Testis (tissue), 3 donors: ENCODE data around the gene CXCL12. TPM values are rescaled to one million over a fixed set of nuclear protein-coding genes. Genes with fewer than 3 reads are reported as not detected.

ENCODE experiments used
- DNase-seq: peaks from one replicate; pipeline ENCODE4 v3.0.0-alpha.2; 2019
- H3K27ac ChIP-seq, 2 donors: fragments of 200-600 bp; sonication (generic); one replicate each; pipeline ENCODE4 v1.5.1; 2019
- H3K27me3 ChIP-seq: fragments of 200-600 bp; sonication (generic); one replicate; pipeline ENCODE4 v1.5.1; 2019
- H3K36me3 ChIP-seq: fragments of 200-600 bp; sonication (generic); one replicate; pipeline ENCODE4 v1.5.1; 2017; ENCODE audit warnings: low read depth; ENCODE audit errors: missing control alignments
- H3K4me1 ChIP-seq: fragments of 200-600 bp; sonication (generic); one replicate; pipeline ENCODE4 v1.5.1; 2019
- H3K4me3 ChIP-seq, 2 donors: fragments of 200-600 bp; sonication (generic); one replicate each; pipeline ENCODE4 v1.5.1; 2017 to 2019
- H3K9me3 ChIP-seq: fragments of 200-600 bp; sonication (generic); one replicate; pipeline ENCODE4 v1.5.1; 2017
- CTCF ChIP-seq, 3 experiments: fragments of 450-650 bp in 2 of 3; fragments of 200-600 bp in 1 of 3; sonication (generic) in 1 of 3; IDR thresholded peaks; one replicate each; pipeline ENCODE4 v1.5.1; 2016 to 2019; ENCODE audit warnings: antibody characterized with exemption in 3 of 3, mild to moderate bottlenecking in 2 of 3, moderate library complexity in 1 of 3
- POLR2A ChIP-seq: fragments of 450-650 bp; IDR thresholded peaks from one replicate; pipeline ENCODE4 v1.6.1; 2017; ENCODE audit warnings: antibody characterized with exemption, mild to moderate bottlenecking, moderate library complexity
- WGBS, 2 donors: methylation state at CpG; one replicate each; pipeline ENCODE4 v1.1.5; 2018; 5-methylcytosine and 5-hydroxymethylcytosine counted together
- intact Hi-C: fragments of 100-400 bp; cut with DNase I; formaldehyde crosslinking; loops from one replicate; pipeline ENCODE4 v1.15.1; 2023; ENCODE audit warnings: low total_unique reads
- polyA plus RNA-seq: library from polyadenylated mRNA; stranded (reverse); fragments of 350-450 nt; fragmentation: Illumina TruSeq; extraction: RNeasy Lipid Tissue Mini Kit (QIAGEN cat#74804); gene quantifications from one replicate; pipeline ENCODE4 v1.2.3, GENCODE V29; 2014; ENCODE audit warnings: low read depth, low replicate concordance; ENCODE audit not compliant: insufficient read depth
- total RNA-seq, 2 donors: library from RNA; depleted of rRNA; stranded (reverse); fragments of >200 nt; gene quantifications; one replicate each; pipeline ENCODE4 v1.2.3, GENCODE V29; 2016

The CXCL12 gene
- total and polyA plus RNA-seq, 3 donors from 2014 or later: 9.8 to 87.7 (median 12.0) TPM

DNA sequence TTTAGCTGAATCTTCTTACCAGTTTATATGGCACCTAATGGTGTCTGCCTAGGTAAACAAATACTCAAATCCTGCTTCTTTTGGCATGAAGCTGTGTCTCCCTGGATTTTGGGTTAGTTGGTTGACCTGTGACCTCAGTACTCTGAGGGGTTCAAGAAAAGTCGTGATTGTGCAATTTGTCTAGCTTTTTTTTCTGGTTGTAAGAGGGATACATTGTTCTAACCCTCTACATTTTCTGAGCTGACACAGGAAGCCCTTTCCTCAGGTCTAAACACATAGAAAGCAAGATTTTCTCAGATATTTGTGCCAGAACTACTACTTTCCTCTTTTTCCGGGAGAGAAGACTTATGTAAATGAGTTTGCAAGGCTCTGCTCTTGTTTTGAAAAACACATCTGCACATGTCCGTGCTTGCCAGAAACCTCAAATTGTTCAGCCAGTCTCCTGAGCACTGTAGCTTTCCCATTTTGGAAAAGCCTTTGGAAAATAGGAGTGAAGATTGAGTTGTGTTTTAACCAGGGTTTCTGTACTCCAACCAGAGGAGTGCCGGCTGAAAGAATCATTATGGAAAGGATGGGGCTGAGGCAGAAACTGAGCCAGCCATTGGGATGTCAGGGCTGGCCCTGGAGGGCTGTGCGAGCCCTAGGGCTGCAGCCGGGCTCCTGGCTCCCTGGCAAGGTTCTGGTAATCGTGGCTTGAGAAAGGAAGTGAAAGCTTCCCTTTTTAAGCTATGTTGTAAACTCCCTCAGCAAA, 31.3 kb upstream of the CXCL12 start:
- TF ChIP-seq CTCF (IDR thresholded peaks at IDR 0.05): no peak
- TF ChIP-seq POLR2A: no peak
- Histone ChIP-seq H3K4me3 (no peak overlapping the region), H3K27me3 (no peaks in the 10 kb centered on the region), H3K9me3 (no peaks in the 10 kb centered on the region), H3K27ac (no peak overlapping the region), H3K4me1 (no peaks in the 10 kb centered on the region), H3K36me3 (no peaks in the 10 kb centered on the region)
- WGBS, 2 donors: 40 to 43% methylated on average over 7 of the region's 7 CpGs
- DNase-seq: no peak
- intact Hi-C loops: no loop called here

- Histone ChIP-seq H3K36me3 (no peaks in the 10 kb centered on the region), H3K27ac (no peak overlapping the region), H3K4me3 (no peak overlapping the region), H3K27me3 (no peaks in the 10 kb centered on the region), H3K4me1 (no peaks in the 10 kb centered on the region), H3K9me3 (no peaks in the 10 kb centered on the region)
- intact Hi-C loops: no loop called here
- no peak for TF ChIP-seq CTCF (IDR thresholded peaks at IDR 0.05)
- TF ChIP-seq POLR2A: no peak
- WGBS, 2 donors: 94 to 97% methylated on average over 2 of the region's 2 CpGs
- DNase-seq: no peak
Measured at GRCh38 chr10:44415121-44415520, 30.2 kb upstream of the CXCL12 start.

DNA sequence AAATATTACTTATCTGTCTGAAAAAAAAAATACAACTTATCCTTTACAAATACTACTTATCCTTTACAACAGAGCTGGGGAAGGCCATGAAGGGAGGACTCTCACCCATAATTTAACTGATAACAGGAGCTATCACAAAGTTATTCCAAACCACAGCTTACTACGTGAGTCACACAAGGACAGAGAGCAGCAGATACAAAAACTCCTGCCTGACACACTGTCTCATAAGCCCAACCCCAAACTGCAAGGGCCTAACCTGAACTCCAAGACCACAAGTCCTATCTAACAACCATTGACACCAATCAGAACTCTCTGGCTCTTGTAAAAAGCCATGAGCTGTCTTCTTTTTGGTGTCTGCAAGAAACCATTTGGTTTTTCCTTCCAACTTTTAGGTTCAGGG, 28.5 kb upstream of the CXCL12 start:
- Histone ChIP-seq H3K36me3 (no peaks in the 10 kb centered on the region), H3K27ac (no peak overlapping the region), H3K27me3 (no peaks in the 10 kb centered on the region), H3K9me3 (no peaks in the 10 kb centered on the region), H3K4me3 (no peak overlapping the region), H3K4me1 (no peaks in the 10 kb centered on the region)
- no peak for TF ChIP-seq POLR2A
- no peak for TF ChIP-seq CTCF (IDR thresholded peaks at IDR 0.05)
- 41 to 58% methylated on average over 1 of the region's 1 CpG for WGBS, 2 donors
- no peak for DNase-seq
- intact Hi-C loops: no loop called here

DNA sequence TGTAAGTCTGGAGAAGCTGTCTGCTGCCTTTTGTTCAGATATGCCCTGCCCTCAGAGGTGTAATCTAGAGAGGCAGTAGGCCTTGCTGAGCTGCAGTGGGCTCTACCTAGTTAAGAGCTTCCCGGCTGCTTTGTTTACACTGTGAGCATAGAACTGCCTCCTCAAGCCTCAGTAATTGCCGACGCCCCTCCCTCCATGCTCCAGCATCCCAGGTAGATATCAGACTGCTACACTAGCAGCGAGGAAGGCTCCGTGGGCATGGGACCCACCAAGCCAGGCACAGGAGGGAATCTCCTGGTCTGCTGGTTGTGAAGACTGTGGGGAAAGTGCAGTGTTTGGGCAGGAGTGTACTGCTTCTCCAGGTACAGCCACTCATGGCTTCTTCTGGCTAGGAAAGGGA, 26.4 kb upstream of the CXCL12 start:
- DNase-seq: no peak
- intact Hi-C loops: no loop called here

More for the DNA sequence above, 26.4 kb upstream of the CXCL12 start:
- H3K36me3 ChIP-seq: no peaks in the 10 kb centered on the region
- WGBS, 2 donors: 95 to 96% methylated on average over 3 to 5 of the region's 5 CpGs
- H3K27ac ChIP-seq: no peak overlapping the region
- no peaks in the 10 kb centered on the region for H3K27me3 ChIP-seq
- no peaks in the 10 kb centered on the region for H3K9me3 ChIP-seq
- TF ChIP-seq POLR2A: no peak
- TF ChIP-seq CTCF (IDR thresholded peaks at IDR 0.05): no peak
- no peak overlapping the region for H3K4me3 ChIP-seq
- H3K4me1 ChIP-seq: no peaks in the 10 kb centered on the region
